GM06990 (cell line): ENCODE data around the gene ALOX12B.

Experiments used
- DNase-seq: peaks from one replicate; pipeline ENCODE4 v3.0.0-alpha.2; 2011; ENCODE audit not compliant: insufficient read length; ENCODE audit errors: extremely low read depth
- H3K27me3 ChIP-seq: replicated peaks from 2 replicates; pipeline ENCODE4 v1.6.0; 2011; ENCODE audit warnings: low read length; ENCODE audit not compliant: control insufficient read depth, insufficient read depth
- H3K36me3 ChIP-seq: 2 replicates; pipeline ENCODE4 v1.5.1; 2011; ENCODE audit warnings: low read length; ENCODE audit not compliant: control insufficient read depth, insufficient read depth
- H3K4me3 ChIP-seq: replicated peaks from 2 replicates; pipeline ENCODE4 v1.5.1; 2011; ENCODE audit warnings: low read depth, mild to moderate bottlenecking, control low read depth, low read length
- TF ChIP-seq, protein P1 (sequence below): IDR thresholded peaks from 2 replicates; pipeline ENCODE4 v1.5.1; 2011; ENCODE audit warnings: low read length, control low read depth, mild to moderate bottlenecking, inconsistent platforms; ENCODE audit not compliant: insufficient read depth, poor library complexity, severe bottlenecking

Gene ALOX12B

DNA sequence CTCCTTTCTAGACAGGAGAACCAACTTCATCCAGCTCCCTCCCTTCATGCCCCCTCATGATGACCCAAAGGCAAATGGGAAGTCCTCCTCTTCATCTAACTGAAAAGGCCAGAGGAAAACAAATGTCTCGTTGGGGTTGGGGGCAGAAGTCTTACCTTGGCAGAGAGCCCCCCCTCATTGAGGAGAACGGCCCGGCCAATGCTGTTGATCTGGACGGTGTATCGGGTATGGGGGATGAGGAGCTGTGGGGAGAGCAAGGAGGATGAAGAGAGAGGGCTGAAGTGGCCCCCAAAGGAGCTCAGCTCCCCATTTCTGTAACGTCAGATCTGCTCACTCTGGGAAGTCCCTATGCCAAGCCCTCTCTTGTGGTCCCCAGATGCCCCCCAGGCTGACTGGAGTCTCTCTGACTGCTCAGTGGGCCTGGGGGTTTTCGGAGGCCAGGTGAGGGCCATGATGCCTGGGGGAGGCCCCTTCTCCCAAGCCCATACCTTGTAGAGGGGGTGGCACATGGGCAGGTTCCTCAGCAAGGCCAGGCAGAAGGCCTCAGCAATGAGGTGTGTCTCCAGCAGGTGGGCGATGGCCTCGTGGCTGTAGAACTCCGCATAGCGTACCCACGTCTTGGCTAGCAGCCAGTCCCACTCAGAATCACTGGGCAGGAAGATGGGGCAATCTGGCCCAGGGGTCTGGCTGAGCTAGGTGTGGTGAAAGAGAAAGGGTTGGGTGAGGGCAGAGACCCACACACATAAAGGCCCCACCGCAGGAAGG, 10.8 kb downstream of the ALOX12B start:
- no peak overlapping the region for H3K4me3 ChIP-seq
- no peak for DNase-seq
- H3K27me3 ChIP-seq, result peaks cover 4% of the 10 kb centered on the region
- H3K36me3 ChIP-seq, result no peaks in the 10 kb centered on the region
- TF ChIP-seq, protein P1, sequence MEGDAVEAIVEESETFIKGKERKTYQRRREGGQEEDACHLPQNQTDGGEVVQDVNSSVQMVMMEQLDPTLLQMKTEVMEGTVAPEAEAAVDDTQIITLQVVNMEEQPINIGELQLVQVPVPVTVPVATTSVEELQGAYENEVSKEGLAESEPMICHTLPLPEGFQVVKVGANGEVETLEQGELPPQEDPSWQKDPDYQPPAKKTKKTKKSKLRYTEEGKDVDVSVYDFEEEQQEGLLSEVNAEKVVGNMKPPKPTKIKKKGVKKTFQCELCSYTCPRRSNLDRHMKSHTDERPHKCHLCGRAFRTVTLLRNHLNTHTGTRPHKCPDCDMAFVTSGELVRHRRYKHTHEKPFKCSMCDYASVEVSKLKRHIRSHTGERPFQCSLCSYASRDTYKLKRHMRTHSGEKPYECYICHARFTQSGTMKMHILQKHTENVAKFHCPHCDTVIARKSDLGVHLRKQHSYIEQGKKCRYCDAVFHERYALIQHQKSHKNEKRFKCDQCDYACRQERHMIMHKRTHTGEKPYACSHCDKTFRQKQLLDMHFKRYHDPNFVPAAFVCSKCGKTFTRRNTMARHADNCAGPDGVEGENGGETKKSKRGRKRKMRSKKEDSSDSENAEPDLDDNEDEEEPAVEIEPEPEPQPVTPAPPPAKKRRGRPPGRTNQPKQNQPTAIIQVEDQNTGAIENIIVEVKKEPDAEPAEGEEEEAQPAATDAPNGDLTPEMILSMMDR, result no peak

DNA sequence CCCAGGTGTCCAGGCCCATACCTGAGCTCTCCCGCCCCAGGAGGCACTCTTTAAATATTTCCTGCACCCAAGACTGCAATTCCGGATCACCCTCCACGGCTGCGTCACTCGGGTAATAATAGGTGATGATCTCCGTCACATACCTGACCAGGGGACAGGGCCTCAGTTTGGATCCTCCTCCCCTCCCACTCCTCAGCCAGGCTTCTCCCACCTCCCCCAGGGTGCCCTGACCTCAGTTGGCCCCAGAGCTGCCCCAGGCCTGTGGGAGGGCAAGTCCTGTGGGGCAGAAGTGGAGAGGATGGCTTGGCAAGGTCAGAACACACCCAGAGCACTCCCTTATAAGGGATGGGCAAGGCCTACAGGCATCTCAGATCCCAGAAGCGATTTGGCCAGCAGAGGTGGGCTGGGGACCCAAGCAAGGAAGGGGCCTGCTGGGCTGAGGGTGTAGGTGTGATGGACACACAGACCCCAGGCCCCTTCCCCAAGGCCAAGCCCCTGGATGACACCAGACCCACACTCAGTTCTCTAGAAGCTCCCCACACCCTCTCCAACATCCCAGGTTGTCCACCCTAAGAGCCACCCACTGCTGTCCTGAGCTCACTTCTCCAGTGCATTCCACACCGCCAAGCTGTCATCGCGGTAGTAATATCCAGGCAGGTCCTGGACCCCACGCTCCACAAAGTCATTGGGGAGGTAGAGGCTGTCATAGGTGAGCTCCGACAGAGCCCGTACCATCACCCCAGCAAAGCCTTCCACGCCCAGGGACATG, 11.8 kb downstream of the ALOX12B start:
- TF ChIP-seq, protein P1, result no peak
- Histone ChIP-seq H3K36me3 (no peaks in the 10 kb centered on the region), H3K27me3 (peaks cover 4% of the 10 kb centered on the region), H3K4me3 (no peak overlapping the region)
- no peak for DNase-seq

DNA sequence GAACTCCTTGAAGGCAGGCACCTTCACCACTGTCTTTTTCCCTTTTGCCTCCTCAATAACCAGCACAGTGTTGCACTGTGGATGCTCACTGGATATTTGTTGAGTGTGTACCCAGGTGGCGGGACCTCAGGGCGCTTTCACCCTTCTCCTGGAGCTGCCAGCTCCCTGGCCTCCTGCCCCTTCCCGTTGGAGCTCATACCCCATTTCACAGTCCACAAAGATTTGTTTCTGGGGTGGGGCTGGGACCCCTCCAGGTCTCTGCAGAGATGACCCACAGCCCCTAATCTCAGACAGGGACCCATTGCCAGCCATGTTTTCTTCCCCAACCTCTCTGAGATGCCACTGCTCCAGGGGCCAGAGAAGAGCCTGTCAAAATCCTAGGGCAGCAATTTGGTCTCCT, 12.4 kb downstream of the ALOX12B start:
- no peaks in the 10 kb centered on the region for H3K36me3 ChIP-seq
- TF ChIP-seq, protein P1, result no peak
- peaks cover 4% of the 10 kb centered on the region for H3K27me3 ChIP-seq
- no peak overlapping the region for H3K4me3 ChIP-seq
- no peak for DNase-seq

DNA sequence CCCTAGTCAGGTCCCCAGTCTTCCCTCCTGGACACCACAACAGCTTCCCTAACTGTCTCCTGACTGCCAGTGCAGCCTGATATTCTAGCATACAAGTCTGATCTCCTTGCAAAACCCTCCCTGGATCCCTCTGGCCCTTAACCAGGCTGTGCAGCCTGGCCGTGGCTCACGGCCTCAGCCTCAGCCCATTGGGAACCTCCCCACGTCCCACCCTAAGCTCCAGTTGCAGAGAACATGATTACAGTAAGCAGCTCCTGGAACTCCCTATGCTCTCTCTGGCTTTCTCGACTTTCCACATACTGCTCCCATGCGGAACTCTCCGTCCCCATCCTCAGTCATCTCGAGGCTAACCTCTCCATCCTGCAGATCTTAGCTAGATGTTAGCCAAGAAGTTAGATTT, 13.0 kb downstream of the ALOX12B start:
- H3K36me3 ChIP-seq, result no peaks in the 10 kb centered on the region
- DNase-seq, result no peak
- no peak overlapping the region for H3K4me3 ChIP-seq
- peaks cover 4% of the 10 kb centered on the region for H3K27me3 ChIP-seq
- TF ChIP-seq, protein P1, result no peak

DNA sequence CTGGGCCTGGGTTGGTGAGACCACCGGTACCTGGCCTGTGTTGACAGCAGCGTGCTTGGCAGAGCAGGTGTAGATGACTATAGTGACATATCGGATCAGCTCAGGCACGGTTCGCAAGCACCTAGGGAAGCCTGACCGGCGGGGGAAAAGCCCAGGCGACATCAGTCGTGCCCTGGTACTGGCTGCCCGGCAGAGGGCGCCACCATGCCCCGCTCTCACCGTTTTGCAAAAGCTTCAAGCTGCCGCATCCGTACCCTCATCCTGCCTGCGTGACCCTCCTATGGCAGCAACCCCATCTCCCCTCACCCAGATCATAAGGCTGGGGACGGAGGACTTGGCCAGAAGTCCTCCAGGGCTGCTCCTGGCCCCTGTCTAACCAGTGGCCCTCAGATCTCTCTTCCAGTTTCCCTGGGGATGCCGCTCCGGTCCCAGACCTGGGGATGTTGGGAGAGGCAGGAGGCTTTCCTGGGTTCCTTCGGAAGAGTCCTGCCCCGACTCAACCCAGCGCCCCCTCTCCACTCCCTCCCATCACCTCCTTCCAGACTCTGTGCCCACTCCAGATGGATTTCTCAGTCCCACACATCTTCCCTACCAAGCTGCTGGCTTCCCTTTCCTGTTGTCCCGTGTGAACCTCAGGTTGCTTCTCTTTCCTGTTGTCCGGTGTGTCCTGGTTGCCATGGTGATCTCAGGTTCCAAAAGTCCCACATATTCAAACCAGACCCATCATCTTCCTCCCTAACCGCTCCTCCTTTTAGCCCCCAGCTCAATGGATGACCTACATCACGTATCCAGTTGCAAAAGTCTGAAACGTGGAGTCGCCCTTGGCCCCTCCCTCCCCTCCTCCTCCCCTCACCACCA, 13.7 kb downstream of the ALOX12B start:
- DNase-seq, result peak; percentile 72
- TF ChIP-seq, protein P1, result peak; percentile 99
- H3K36me3 ChIP-seq, result no peaks in the 10 kb centered on the region
- no peak overlapping the region for H3K4me3 ChIP-seq
- H3K27me3 ChIP-seq, result peaks cover 4% of the 10 kb centered on the region
